Measurements from ENCODE around the gene USP3.

GRCh38 chr15:63540449-63540848, 36.1 kb downstream of the USP3 start:
- TF ChIP-seq YY1 (IDR thresholded peaks at IDR 0.05; ENCODE audit: insufficient read depth, insufficient replicate concordance, low read depth, low read length) (no peak), RELA (CRISPR knock-in tag; IDR thresholded peaks at IDR 0.05) (no peak), TEAD2 (CRISPR knock-in tag; IDR thresholded peaks at IDR 0.05) (no peak)

Data from HepG2 (cell line).